Daoy (cell line): ENCODE data around the gene OLFM3. TPM values are rescaled to one million over a fixed set of nuclear protein-coding genes. Genes with fewer than 3 reads are reported as not detected.

Experiments
- DNase-seq: peaks from one replicate; pipeline ENCODE4 v3.0.0-alpha.2; 2015; ENCODE audit warnings: low read depth
- total RNA-seq: library from RNA; depleted of rRNA; stranded (reverse); fragments of >200 nt; shearing (Covaris generic); gene quantifications from 2 replicates; pipeline ENCODE4 v1.2.3, GENCODE V29; 2014; rRNA removed

OLFM3 gene
- not detected in 2 replicates for total RNA-seq

GRCh38 chr1:101996825-101997465 is at the start of gene OLFM3:
Gene OLFM3 (minus strand): TSS chr1:101996926.
- DNase-seq = no peak

GRCh38 chr1:102045752-102046151 is 49.0 kb upstream of the OLFM3 start:
- no peak for DNase-seq

- DNase-seq = no peak
Measured at GRCh38 chr1:102032534-102032933, 35.8 kb upstream of the OLFM3 start.

GRCh38 chr1:102019530-102019929 is 22.8 kb upstream of the OLFM3 start:
- DNase-seq = no peak

DNA sequence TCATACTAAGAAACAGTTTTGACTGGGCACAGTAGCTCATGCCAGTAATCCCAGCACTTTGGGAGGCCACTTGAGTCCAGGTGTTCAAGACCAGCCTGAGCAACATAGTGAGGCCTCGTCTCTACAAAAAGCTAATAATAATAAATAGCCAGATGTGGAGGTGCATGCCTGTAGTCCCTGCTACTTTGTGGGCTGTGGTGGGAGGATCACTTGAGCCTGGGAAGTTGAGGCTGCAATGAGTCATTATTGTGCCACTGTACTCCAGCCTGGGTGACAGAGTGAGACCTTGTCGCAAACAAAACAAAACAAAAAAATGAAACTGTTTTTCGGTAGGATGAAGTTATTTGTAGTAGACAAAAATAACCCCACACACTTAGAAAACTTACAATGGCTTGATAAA is 19.0 kb upstream of the OLFM3 start:
- no peak for DNase-seq

- DNase-seq = no peak
Measured at GRCh38 chr1:102002057-102002456, 5.3 kb upstream of the OLFM3 start.

- DNase-seq = no peak
Measured at GRCh38 chr1:101995984-101996745, 561 bp downstream of the OLFM3 start.

DNA sequence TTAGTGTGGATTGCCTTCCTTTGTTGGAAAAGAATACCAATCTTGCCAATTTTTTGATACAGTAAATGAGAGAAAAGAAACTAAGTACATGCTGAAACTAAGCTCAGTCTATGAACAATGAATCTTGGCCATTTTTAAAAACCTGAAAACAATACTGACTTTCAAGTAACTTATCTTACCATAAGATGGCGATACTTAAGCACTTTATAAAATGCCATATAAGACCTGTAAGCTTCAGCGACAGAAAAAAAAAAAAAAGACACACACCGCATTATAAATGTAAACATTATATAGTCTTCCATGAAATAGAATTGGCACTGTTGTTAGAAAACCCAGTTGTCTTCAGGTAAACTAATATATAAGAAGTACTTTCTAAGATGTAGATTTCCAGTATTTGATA is 3.0 kb downstream of the OLFM3 start:
- no peak for DNase-seq

GRCh38 chr1:101992821-101993575 is 3.7 kb downstream of the OLFM3 start:
- no peak for DNase-seq

- DNase-seq = no peak
Measured at GRCh38 chr1:101980974-101981373, 15.8 kb downstream of the OLFM3 start.

DNA sequence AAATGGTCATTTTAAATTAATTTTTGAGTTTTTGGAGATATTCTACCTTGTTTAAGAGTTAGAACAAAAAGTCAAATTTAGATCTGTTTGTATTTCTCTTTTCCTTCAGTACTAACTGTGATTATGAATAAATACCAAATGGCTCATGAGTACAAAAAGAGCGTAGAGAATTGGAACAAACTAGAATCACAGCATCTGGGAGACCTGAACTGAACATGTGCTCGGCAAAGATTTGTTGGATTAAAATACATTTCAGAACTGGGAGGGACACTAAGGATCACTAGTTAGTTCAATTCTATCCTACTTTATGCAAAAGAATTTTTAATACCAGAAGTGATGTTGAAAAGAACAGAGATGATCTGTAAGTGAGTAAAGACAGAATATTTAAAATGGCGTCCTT is 19.5 kb downstream of the OLFM3 start:
- no peak for DNase-seq

DNA sequence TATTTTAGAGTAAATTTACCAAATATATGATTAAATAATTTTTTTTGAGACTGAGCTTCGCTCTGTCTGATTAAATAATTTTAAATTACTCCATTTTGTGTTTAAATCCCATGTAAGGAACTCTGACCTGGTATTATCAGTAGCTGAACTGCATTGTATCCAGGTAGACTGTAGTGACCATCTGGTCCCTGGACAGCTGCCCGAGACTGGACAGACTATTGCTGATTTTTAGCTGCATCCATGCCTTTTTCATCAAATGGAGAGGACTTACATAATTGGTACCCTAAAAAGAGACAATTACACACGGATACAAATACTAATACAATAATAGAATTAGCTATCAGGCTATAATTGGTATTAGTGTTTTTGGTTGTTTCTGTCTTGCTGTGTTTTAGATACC is 20.6 kb downstream of the OLFM3 start:
- DNase-seq = no peak

GRCh38 chr1:101975371-101975770 is 21.4 kb downstream of the OLFM3 start:
- DNase-seq = no peak

DNA sequence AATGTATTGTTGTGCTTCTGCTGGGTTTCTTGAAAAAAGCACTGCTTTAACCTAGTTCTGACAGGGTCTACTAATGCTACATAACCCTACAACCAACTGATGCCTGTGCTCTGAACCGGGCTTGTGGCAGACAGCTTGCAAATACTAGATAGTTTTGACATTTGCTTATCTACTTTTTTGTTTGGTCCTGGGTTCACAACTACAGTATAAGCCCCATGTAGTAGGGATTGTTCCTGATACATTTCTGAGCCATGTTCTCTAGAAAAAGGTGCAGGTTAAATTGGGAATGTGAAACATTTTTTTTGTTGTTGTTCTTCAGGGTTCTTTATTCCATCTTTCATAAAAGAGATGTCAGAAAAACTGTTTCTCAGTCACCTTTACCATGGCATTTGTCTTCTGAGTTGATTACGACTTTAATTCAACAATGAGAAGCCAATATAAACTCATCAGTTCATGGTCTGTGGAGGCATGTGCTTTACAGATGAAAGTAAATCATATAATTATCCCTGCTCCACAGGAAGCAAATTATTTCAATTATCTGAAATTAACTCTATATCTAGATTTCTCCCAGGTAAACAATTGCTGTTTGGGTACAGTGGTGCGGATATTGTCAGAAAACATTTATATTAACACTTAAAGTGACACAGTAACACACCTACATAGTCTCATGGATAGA is 22.0 kb downstream of the OLFM3 start:
- no peak for DNase-seq

GRCh38 chr1:101971304-101971703 is 25.4 kb downstream of the OLFM3 start:
- DNase-seq = no peak

DNA sequence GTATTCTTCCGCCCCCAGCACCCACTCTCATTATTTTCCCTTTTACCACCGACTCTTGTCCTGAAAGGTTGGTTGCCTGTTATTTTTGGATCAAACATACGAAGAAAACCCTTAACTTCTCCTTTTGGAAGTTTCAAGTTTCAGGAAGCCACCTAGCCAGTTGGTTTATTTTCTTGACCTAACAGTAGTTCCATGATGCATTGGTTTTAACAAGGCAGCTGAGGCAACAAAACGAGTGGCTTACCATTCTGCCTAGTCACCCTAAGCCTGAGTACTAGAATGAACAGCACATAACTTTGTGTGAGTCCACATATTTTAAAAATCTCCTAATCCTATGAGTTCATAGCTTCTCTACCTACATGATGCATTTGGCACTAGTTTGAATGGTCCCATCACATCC is 28.9 kb downstream of the OLFM3 start:
- no peak for DNase-seq

DNA sequence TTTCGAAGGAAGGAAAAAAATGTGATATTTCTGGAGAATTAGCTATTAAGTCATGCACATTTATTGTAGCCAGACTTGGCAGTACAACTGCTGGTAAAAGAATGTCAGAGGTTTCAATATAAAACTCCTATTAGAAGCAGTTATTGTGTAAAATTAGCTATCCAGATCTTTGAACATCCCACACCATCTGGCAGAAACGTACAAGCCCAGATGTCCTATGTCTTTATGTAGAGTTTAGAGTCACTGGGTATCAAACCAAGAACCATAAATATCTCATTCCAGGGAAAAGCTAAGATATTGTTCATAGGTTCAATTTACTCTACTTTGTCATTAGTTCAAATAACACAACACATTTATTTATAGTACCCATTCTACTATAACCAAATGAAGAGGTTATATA is 31.4 kb downstream of the OLFM3 start:
- no peak for DNase-seq

- no peak for DNase-seq
Measured at GRCh38 chr1:101964708-101965107, 32.0 kb downstream of the OLFM3 start.

DNA sequence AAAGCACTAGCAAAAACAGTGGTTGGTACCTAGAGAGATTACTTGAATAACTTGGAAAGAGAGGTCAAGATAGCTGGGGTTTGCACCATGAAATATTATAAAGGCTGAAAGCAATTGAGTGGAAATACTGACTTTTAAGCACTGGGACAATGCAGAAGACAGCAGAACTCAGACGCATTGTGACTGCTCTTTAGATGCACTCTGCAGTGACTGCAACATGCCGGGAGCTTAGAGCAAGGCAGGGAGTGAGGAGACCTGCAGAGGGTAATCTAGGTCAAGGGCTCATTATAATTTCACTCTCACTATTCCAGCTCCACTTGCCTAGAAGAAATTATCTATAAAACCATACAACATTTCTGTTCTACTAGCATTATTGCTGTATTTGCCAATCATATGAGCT is 36.6 kb downstream of the OLFM3 start:
- no peak for DNase-seq

DNA sequence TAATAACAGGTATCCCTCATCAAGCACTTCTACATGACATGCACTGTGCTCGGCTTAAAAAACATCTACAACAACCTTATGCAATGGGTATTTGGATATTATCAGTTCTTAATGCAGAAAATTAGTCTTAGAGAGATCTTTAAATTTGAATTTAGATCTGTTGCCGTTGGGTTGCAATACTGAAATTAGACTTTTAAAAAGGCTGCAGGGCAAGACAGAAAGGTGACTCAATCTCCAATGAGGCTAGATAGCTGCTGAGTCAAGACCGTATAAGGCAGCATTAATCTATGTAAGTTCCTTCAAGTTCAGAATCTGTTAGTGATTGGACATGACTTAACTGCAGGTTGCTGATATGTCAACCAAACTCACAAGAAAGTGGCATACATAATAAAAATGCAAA is 37.3 kb downstream of the OLFM3 start:
- no peak for DNase-seq

GRCh38 chr1:101957771-101958170 is 39.0 kb downstream of the OLFM3 start:
- DNase-seq = no peak

- DNase-seq = no peak
Measured at GRCh38 chr1:101953623-101954022, 43.1 kb downstream of the OLFM3 start.
